GM11168 (cell line): ENCODE results near the gene ZNF385A.

Experiments used
- in situ Hi-C: fragments of 300-500 bp; cut with MboI; formaldehyde crosslinking; loops from one replicate; pipeline ENCODE4 v1.12.0; 2022; ENCODE audit warnings: low sequenced_read_pairs; ENCODE audit not compliant: unreplicated experiment

The ZNF385A gene

GRCh38 chr12:54384591-54385041 lies at the start of gene ZNF385A:
Gene ZNF385A, minus strand, starts transcription at chr12:54384733. Its CDS starts 219 bp downstream, at chr12:54384514.
- in situ Hi-C loops, result no loop called here

- in situ Hi-C loops, result no loop called here
Measured at GRCh38 chr12:54432815-54433164, 48.3 kb upstream of the ZNF385A start.

- in situ Hi-C loops, result no loop called here
Measured at GRCh38 chr12:54431911-54432814, 47.6 kb upstream of the ZNF385A start.

GRCh38 chr12:54430471-54431069 lies 46.0 kb upstream of the ZNF385A start:
- in situ Hi-C loops, result no loop called here

GRCh38 chr12:54429014-54429471 lies 44.5 kb upstream of the ZNF385A start:
- in situ Hi-C loops, result no loop called here

GRCh38 chr12:54428050-54429013 lies 43.8 kb upstream of the ZNF385A start:
- in situ Hi-C loops, result no loop called here

- in situ Hi-C loops, result no loop called here
Measured at GRCh38 chr12:54427106-54427505, 42.6 kb upstream of the ZNF385A start.

- in situ Hi-C loops, result no loop called here
Measured at GRCh38 chr12:54426690-54427089, 42.2 kb upstream of the ZNF385A start.

- in situ Hi-C loops, result no loop called here
Measured at GRCh38 chr12:54425702-54426101, 41.2 kb upstream of the ZNF385A start.

- in situ Hi-C loops, result no loop called here
Measured at GRCh38 chr12:54424224-54424623, 39.7 kb upstream of the ZNF385A start.

GRCh38 chr12:54423816-54424150 lies 39.2 kb upstream of the ZNF385A start:
- in situ Hi-C loops, result no loop called here

GRCh38 chr12:54421879-54422250 lies 37.3 kb upstream of the ZNF385A start:
- in situ Hi-C loops, result no loop called here

GRCh38 chr12:54421175-54421878 lies 36.8 kb upstream of the ZNF385A start:
- in situ Hi-C loops, result no loop called here

- in situ Hi-C loops, result no loop called here
Measured at GRCh38 chr12:54420766-54421144, 36.2 kb upstream of the ZNF385A start.

- in situ Hi-C loops, result no loop called here
Measured at GRCh38 chr12:54419088-54419887, 34.8 kb upstream of the ZNF385A start, which contains the start of gene ITGA5. Gene ITGA5, minus strand, starts transcription at chr12:54419266. Its CDS starts 68 bp downstream, at chr12:54419198.

- in situ Hi-C loops, result no loop called here
Measured at GRCh38 chr12:54418441-54419087, 34.0 kb upstream of the ZNF385A start.

GRCh38 chr12:54417712-54418440 lies 33.3 kb upstream of the ZNF385A start:
- in situ Hi-C loops, result no loop called here
